H9 (cell line): ENCODE results near the gene EPB41L2. TPM values are rescaled to one million over a fixed set of nuclear protein-coding genes. Genes with fewer than 3 reads are reported as not detected.

Experiments
- DNase-seq: peaks from one replicate; pipeline ENCODE4 v3.0.0-alpha.2; 2017
- H2AFZ ChIP-seq: one replicate; pipeline ENCODE4 v1.6.1; 2013; ENCODE audit warnings: mild to moderate bottlenecking, low read length, control low read depth, moderate library complexity
- H2AK5ac ChIP-seq: 2 replicates; pipeline ENCODE4 v1.6.1; 2013; ENCODE audit warnings: low read length, control low read depth, mixed read lengths; ENCODE audit not compliant: insufficient read length
- H2BK120ac ChIP-seq: one replicate; pipeline ENCODE4 v1.6.1; 2013; ENCODE audit warnings: low read depth, mild to moderate bottlenecking, low read length, control low read depth, inconsistent platforms; ENCODE audit not compliant: poor library complexity, severe bottlenecking
- H2BK12ac ChIP-seq: 2 replicates; pipeline ENCODE4 v1.6.1; 2013; ENCODE audit warnings: low read length, control low read depth, mixed read lengths, low read depth; ENCODE audit not compliant: insufficient read length
- H2BK15ac ChIP-seq: 2 replicates; pipeline ENCODE4 v1.6.1; 2013; ENCODE audit warnings: low read depth, low read length, control low read depth
- H2BK20ac ChIP-seq: one replicate; pipeline ENCODE4 v1.6.1; 2013; ENCODE audit warnings: low read depth, mild to moderate bottlenecking, low read length, control low read depth, inconsistent platforms; ENCODE audit not compliant: poor library complexity, severe bottlenecking
- H2BK5ac ChIP-seq: 2 replicates; pipeline ENCODE4 v1.6.1; 2013; ENCODE audit warnings: low read length, control low read depth, mixed read lengths; ENCODE audit not compliant: insufficient read length
- H3K14ac ChIP-seq: 2 replicates; pipeline ENCODE4 v1.6.1; 2013; ENCODE audit warnings: low read length, control low read depth; ENCODE audit not compliant: insufficient read depth
- H3K18ac ChIP-seq: 2 replicates; pipeline ENCODE4 v1.6.1; 2013; ENCODE audit warnings: low read depth, mild to moderate bottlenecking, mixed read lengths, low read length, control low read depth; ENCODE audit not compliant: insufficient read length
- H3K23ac ChIP-seq: 2 replicates; pipeline ENCODE4 v1.6.1; 2013; ENCODE audit warnings: low read length, control low read depth, mixed read lengths, low read depth; ENCODE audit not compliant: insufficient read length
- H3K23me2 ChIP-seq: 2 replicates; pipeline ENCODE4 v1.6.1; 2013; ENCODE audit warnings: low read depth, mild to moderate bottlenecking, mixed read lengths, low read length, control low read depth; ENCODE audit not compliant: insufficient read length, poor library complexity, severe bottlenecking
- H3K27ac ChIP-seq: 2 replicates; pipeline ENCODE4 v1.5.1; 2013; ENCODE audit warnings: low read length, control low read depth, mixed read lengths, low read depth; ENCODE audit not compliant: insufficient read length
- H3K27me3 ChIP-seq: 2 replicates; pipeline ENCODE4 v1.6.1; 2013; ENCODE audit warnings: low read length, control low read depth, inconsistent platforms; ENCODE audit not compliant: insufficient read depth
- H3K4ac ChIP-seq: 2 replicates; pipeline ENCODE4 v1.6.1; 2013; ENCODE audit warnings: low read depth, mild to moderate bottlenecking, control low read depth, inconsistent platforms, low read length, moderate library complexity
- H3K4me1 ChIP-seq: 2 replicates; pipeline ENCODE4 v1.6.1; 2013; ENCODE audit warnings: low read length, control low read depth, inconsistent platforms; ENCODE audit not compliant: insufficient read depth
- H3K4me2 ChIP-seq: 2 replicates; pipeline ENCODE4 v1.6.1; 2013; ENCODE audit warnings: low read length, control low read depth, mixed read lengths; ENCODE audit not compliant: insufficient read length, insufficient read depth
- H3K56ac ChIP-seq: 2 replicates; pipeline ENCODE4 v1.6.1; 2013; ENCODE audit warnings: low read depth, mild to moderate bottlenecking, mixed read lengths, low read length, control low read depth; ENCODE audit not compliant: insufficient read length
- H3K79me1 ChIP-seq: 2 replicates; pipeline ENCODE4 v1.6.1; 2013; ENCODE audit warnings: low read depth, mild to moderate bottlenecking, moderate library complexity, low read length, control low read depth, inconsistent platforms; ENCODE audit not compliant: insufficient read depth, poor library complexity, severe bottlenecking
- H3K79me2 ChIP-seq: 2 replicates; pipeline ENCODE4 v1.6.1; 2013; ENCODE audit warnings: low read length, control low read depth, inconsistent platforms; ENCODE audit not compliant: insufficient read depth
- H3K9ac ChIP-seq: 2 replicates; pipeline ENCODE4 v1.6.1; 2013; ENCODE audit warnings: low read length, control low read depth, mixed read lengths; ENCODE audit not compliant: insufficient read length; ENCODE audit errors: extremely low read depth
- H3K9me3 ChIP-seq: one replicate; pipeline ENCODE4 v1.6.1; 2013; ENCODE audit warnings: low read depth, low read length, inconsistent platforms; ENCODE audit not compliant: control insufficient read depth
- H3T11ph ChIP-seq: one replicate; pipeline ENCODE4 v1.6.1; 2013; ENCODE audit warnings: mild to moderate bottlenecking, low read length, control low read depth, inconsistent platforms
- H4K20me1 ChIP-seq: one replicate; pipeline ENCODE4 v1.6.1; 2013; ENCODE audit not compliant: control insufficient read depth, insufficient read length, insufficient read depth
- H4K5ac ChIP-seq: 2 replicates; pipeline ENCODE4 v1.6.1; 2013; ENCODE audit warnings: low read depth, mild to moderate bottlenecking, mixed read lengths, low read length, control low read depth; ENCODE audit not compliant: insufficient read length
- H4K8ac ChIP-seq: replicated peaks from 2 replicates; pipeline ENCODE4 v1.6.1; 2013; ENCODE audit warnings: low read length, control low read depth, mixed read lengths, low read depth; ENCODE audit not compliant: insufficient read length
- H4K91ac ChIP-seq: 2 replicates; pipeline ENCODE4 v1.6.1; 2013; ENCODE audit warnings: low read depth, mild to moderate bottlenecking, moderate library complexity, mixed read lengths, low read length, control low read depth; ENCODE audit not compliant: insufficient read length
- H3K27ac Mint-ChIP-seq, 3 experiments: 2 replicates in 2 of 3; 3 replicates in 1 of 3; pipeline ENCODE4 v1.8.0; 2020 to 2021; ENCODE audit warnings: mixed read lengths in 3 of 3, mild to moderate bottlenecking in 1 of 3, moderate library complexity in 1 of 3
- H3K27me3 Mint-ChIP-seq: 2 replicates; pipeline ENCODE4 v1.8.0; 2021; ENCODE audit warnings: low read depth, mild to moderate bottlenecking, moderate library complexity, mixed read lengths
- H3K36me3 Mint-ChIP-seq, 3 experiments: 2 replicates in 2 of 3; 3 replicates in 1 of 3; pipeline ENCODE4 v1.8.0; 2020 to 2021; ENCODE audit warnings: low read depth in 3 of 3, mixed read lengths in 3 of 3; ENCODE audit not compliant: insufficient read depth in 1 of 3
- H3K4me1 Mint-ChIP-seq, 2 experiments: 2 replicates each; pipeline ENCODE4 v1.8.0; 2020; ENCODE audit warnings: mixed read lengths in 2 of 2
- H3K4me3 Mint-ChIP-seq, 2 experiments: 2 replicates in 1 of 2; 3 replicates in 1 of 2; pipeline ENCODE4 v1.8.0; 2020 to 2021; ENCODE audit warnings: mild to moderate bottlenecking in 2 of 2, mixed read lengths in 2 of 2, moderate library complexity in 1 of 2
- H3K9me3 Mint-ChIP-seq, 2 experiments: 2 replicates in 1 of 2; 3 replicates in 1 of 2; pipeline ENCODE4 v1.8.0; 2020; ENCODE audit warnings: mild to moderate bottlenecking in 2 of 2, mixed read lengths in 2 of 2, moderate library complexity in 1 of 2
- CTCF ChIP-seq: fragments of 200-600 bp; sonication (generic); conservative IDR thresholded peaks from 3 replicates; pipeline ENCODE4 v1.8.0; 2021; ENCODE audit warnings: antibody characterized with exemption, mild to moderate bottlenecking
- WGBS: extraction: QIAGEN DNeasy Blood & Tissue Kit; methylation state at CpG from one replicate; pipeline ENCODE4 v1.1.7; 2013; ENCODE audit warnings: missing lambda C conversion rate, low lambda C conversion rate, mixed read lengths; ENCODE audit not compliant: insufficient read length; ENCODE audit errors: extremely low coverage; 5-methylcytosine and 5-hydroxymethylcytosine counted together
- total RNA-seq: library from RNA; stranded (reverse); gene quantifications from 2 replicates; pipeline ENCODE4 v1.2.1, GENCODE V29; 2021

EPB41L2 gene
- total RNA-seq, 1 experiment from 2014 or later = 90.2 TPM

- H3K9ac ChIP-seq = no peak overlapping the region
- Mint-ChIP-seq H3K36me3 (peaks cover 0 to 4% (median 3%) of the 10 kb centered on the region in 3 experiments; a peak in 1 of 7 replicates), H3K4me3 (no peak overlapping the region), H3K27me3 (no peaks in the 10 kb centered on the region), H3K9me3 (no peaks in the 10 kb centered on the region; a peak in 1 of 5 replicates), H3K27ac (peak overlapping the region in 1 of 3 experiments; percentile 28; a peak in 1 of 7 replicates), H3K4me1 (peaks cover 5 to 11% of the 10 kb centered on the region in 2 experiments)
- no peak overlapping the region for H2BK12ac ChIP-seq
- H4K5ac ChIP-seq = no peak overlapping the region
- H3K27me3 ChIP-seq = no peaks in the 10 kb centered on the region; the same call in 1 of the 2 replicates
- peaks cover 2% of the 10 kb centered on the region; the same call in 1 of the 2 replicates for H3K79me2 ChIP-seq
- TF ChIP-seq CTCF = no peak
- no peak overlapping the region for H2BK20ac ChIP-seq
- no peak overlapping the region for H3K27ac ChIP-seq
- H4K8ac ChIP-seq = no peak overlapping the region
- no peak overlapping the region for H3T11ph ChIP-seq
- H3K4me1 ChIP-seq = no peaks in the 10 kb centered on the region
- H2AFZ ChIP-seq = no peak overlapping the region
- no peak overlapping the region for H2BK120ac ChIP-seq
- no peak overlapping the region for H3K23ac ChIP-seq
- no peaks in the 10 kb centered on the region for H3K23me2 ChIP-seq
- no peak overlapping the region for H3K4ac ChIP-seq
- H4K20me1 ChIP-seq = no peaks in the 10 kb centered on the region
- no peak overlapping the region for H4K91ac ChIP-seq
- no peak overlapping the region for H2AK5ac ChIP-seq
- peaks cover 3% of the 10 kb centered on the region for H3K79me1 ChIP-seq
- H3K14ac ChIP-seq = no peak overlapping the region; the same call in 1 of the 2 replicates
- H3K18ac ChIP-seq = no peak overlapping the region
- H2BK15ac ChIP-seq = no peak overlapping the region
- H2BK5ac ChIP-seq = no peak overlapping the region
- WGBS = no CpG with 5 or more reads among the region's 8 CpGs
- H3K56ac ChIP-seq = no peak overlapping the region
- no peaks in the 10 kb centered on the region for H3K9me3 ChIP-seq
- H3K4me2 ChIP-seq = no peak overlapping the region
- no peak for DNase-seq
Measured at GRCh38 chr6:130985115-130985514, 77.9 kb downstream of the EPB41L2 start.
